Renal cortex interstitium (tissue), 11 donors: ENCODE measurements around the gene BECN2. TPM values are rescaled to one million over a fixed set of nuclear protein-coding genes. Genes with fewer than 3 reads are reported as not detected.
"Not testable (repeated sequence)": the region's sequence is repeated elsewhere in the genome, so short reads cannot be mapped to it uniquely, and the experiment has no call there.

Source experiments
- DNase-seq, 11 donors: peaks; one replicate each; pipeline ENCODE4 v3.0.0-alpha.2; 2013; ENCODE audit warnings: low read depth in 9 of 11, low spot score in 4 of 11; ENCODE audit errors: extremely low read depth in 1 of 11
- polyA plus RNA-seq, 3 donors: library from polyadenylated mRNA; unstranded; fragments of 120-200 nt; gene quantifications; one replicate each; pipeline ENCODE4 v1.2.1, GENCODE V29; 2013; ENCODE audit not compliant: insufficient read length in 3 of 3

Gene BECN2
- polyA plus RNA-seq, 3 donors: not detected

DNA sequence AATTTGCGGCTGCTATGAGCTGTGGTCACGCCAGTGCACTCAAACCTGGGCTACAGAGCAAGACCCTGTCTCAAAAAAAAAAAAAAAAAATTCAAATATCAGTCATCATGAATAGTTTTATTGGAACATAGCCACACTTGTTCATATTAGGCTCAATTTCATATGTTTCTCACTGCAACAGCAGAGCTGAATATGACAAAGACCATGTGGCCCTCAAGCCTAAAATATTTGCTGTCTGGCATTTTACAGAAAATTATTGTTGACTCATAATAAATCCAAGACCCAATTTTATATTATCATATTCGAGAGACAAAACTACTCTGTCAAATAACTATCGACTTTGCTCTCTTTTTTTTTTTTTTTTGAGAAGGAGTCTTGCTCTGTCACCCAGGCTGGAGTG, 11.0 kb downstream of the BECN2 start:
- DNase-seq: no peak

- DNase-seq: peak in 8 of 11 donors; percentile 7 to 55 (median 30)
These were observed 15.3 kb downstream of the BECN2 start for GRCh38 chr1:241972703-241973369.

- DNase-seq: no peak
These were observed 18.7 kb downstream of the BECN2 start for GRCh38 chr1:241976229-241976628.

GRCh38 chr1:241979071-241979470, 21.5 kb downstream of the BECN2 start:
- no peak for DNase-seq

DNA sequence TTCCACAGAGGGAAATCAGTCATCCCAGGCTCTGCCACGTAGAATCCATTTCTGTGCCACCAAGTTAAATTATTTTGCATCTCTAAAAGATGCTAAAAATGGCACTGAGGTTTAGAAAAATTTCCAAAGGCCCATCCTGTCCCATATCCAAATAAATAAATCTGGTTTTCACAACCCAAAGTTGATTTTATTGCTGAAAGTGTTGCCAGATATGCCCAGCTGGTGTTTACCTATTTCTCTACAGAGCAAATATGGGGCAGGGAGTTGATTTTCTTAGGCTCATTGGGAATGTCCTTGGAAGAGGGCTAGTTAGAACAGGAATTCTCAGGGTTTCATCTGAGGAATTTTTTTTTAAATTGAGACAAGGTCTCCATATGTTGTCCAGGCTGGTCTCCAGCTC, 22.4 kb downstream of the BECN2 start:
- no peak for DNase-seq

GRCh38 chr1:241985787-241986186, 28.2 kb downstream of the BECN2 start:
- no peak for DNase-seq

GRCh38 chr1:241988389-241988930, 30.9 kb downstream of the BECN2 start:
- DNase-seq: not testable (repeated sequence)

DNA sequence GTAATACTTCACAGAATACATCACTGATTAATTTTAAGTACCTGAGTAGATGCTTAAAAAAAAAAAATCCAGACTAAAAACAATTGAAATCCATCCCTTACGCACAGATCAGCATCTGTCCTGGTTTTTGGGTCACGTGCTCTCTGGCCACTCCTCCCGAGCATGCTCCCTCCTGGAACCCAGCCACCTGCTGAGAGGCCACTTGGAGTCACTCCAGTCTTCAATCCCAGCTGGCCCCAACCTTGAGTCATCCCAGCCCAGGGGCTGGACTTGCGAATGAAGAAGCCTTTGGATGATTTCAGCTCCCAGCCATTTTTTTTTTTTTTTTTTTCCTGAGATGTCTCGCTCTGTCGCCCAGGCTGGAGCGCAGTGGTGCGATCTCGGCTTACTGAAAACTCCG, 32.5 kb downstream of the BECN2 start:
- DNase-seq: no peak

DNA sequence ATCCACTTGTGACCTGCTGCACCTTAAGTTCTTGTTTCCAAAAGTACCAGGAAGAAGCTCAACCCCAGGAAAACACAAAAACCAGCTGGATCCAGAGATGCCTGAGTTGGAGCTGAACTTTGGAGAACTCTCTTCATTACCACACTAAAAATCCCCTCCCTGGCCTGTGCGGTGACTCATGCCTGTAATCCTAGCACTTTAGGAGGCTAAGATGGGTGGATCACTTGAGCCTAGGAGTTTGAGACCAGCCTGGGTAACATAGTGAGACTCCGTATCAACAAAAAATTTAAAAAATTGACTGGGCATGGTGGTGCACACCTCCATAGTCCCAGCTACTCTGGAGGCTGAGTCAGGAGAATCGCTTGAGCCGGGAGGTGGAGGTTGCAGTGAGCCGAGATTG, 35.2 kb downstream of the BECN2 start:
- DNase-seq: no peak

DNA sequence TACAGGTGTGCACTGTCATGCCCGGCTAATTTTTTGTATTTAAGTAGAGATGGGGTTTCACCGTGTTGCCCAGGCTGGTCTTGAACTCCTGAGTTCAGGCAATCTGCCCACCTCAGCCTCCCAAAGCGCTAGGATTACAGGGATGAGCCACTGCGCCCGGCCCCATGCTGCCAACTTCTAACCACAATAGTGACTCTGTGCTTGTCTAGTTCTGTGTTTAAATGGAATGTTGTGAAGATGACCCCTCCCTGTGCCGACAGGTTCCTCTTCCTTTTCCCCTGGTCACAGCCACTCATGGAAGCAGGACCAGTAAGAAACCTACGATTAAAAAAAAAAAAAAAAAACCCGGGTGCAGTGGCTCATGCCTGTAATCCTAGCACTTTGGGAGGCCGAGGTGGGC, 36.6 kb downstream of the BECN2 start:
- no peak for DNase-seq

DNA sequence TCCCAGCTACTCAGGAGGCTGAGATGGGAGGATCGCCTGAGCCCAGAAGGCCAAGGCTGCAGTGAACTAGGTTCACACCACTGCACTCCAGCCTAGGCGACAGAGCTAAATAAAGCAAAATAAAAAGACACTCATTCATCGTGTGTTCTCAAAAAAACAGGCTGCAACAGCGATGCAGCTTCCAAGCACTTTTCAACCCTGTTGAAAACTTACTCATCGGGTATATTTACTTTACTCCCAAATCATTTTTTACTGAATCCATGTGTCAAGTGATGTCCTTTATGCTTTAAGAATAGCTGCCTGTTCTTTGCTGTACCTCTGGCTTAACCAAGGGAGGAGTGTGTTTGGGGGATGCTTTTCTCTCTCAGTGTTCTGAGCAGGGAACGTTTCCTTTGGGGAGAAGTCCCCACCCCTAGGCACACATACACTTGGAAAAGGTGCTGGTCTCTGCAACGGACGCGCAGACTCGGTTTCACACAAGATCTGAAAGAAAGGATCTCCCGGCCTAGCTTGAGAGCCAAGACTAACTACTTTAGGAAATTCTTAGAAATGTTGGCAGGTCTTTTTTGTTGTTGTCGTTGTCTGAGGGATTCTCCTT, 39.9 kb downstream of the BECN2 start:
- no peak for DNase-seq

GRCh38 chr1:241998412-241998921, 40.9 kb downstream of the BECN2 start:
- DNase-seq: peak in 7 of 11 donors; percentile 22 to 54 (median 38)

- peak in 7 of 11 donors; percentile 9 to 44 (median 21) for DNase-seq
These were observed 41.5 kb downstream of the BECN2 start, which contains the start of gene MAP1LC3C for GRCh38 chr1:241999026-241999425. TSS of gene MAP1LC3C (minus strand) at chr1:241999098. CDS start at chr1:241999008, 90 bp downstream.

- no peak for DNase-seq
These were observed 42.9 kb downstream of the BECN2 start for GRCh38 chr1:242000434-242000833.

- DNase-seq: no peak
These were observed 44.5 kb downstream of the BECN2 start for GRCh38 chr1:242002072-242002471.

DNA sequence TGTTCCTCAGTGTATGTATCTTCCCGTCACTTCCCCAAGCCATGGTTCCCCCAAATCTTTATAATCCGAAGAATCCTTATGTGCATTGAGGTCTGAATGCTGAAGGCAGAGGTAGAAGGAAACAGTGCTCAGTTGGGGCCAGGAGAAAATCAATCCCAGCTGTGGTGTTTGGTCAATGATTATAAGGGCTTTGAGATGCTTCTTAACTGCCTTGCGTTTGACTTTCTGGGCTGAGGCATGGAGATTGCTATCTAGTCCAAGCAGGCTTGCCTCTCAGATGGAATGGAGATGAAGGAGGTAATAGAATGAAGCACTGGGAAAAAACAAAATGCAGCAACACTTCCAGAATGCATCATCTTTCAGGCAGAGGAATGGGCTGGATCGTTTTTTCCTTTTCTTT, 44.9 kb downstream of the BECN2 start:
- DNase-seq: no peak

GRCh38 chr1:242004751-242005495, 47.4 kb downstream of the BECN2 start:
- DNase-seq: no peak

DNA sequence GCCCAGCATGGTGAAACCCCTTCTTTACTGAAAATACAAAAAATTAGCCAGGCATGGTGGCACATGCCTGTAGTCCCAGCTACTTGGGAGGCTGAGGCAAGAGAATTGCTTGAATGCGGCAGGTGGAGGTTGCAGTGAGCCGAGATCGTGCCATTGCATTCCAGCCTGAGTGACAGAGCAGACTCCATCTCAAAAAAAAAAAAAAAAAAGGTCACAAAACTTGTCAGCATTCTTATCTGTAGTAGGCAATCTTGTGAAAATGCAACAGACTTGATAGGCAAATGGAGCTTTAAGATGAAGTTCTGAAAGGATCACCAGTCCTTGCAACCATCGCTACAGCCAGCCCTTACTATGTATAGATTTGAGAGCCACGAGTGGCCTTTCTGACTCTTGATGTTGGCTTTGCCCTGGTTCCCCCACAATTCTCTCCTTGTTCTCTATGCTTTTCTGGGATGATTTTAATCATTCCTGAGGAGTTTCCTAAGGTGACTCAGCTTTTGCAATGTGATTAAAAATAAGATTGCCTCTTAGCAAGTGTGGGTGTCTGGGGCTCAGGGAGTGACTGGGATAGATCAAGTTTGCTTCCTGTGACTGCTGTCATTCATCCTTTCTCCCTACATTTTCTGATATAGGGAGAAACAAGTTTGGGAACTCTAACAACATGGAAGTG, 48.4 kb downstream of the BECN2 start:
- no peak for DNase-seq

DNA sequence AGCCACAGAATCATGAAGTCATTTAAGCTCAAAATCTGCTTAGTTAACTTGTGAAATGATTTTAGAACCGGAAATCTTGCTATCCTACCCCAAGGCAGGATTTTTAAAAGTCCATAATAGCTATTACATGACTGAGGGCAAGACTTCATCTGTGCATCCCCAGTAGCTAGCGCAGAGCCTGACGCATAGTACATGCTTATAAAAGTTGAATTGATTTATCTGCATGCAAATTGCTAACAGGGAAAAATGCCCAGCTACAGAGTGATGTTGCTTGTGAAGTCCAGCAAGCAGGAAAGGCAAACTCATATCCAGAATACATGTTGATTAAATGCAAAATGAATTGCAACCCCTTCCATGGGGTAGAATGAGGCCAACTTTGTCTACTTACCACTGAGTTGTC, 49.4 kb downstream of the BECN2 start:
- no peak for DNase-seq
